Endothelial cell of umbilical vein (primary cell): ENCODE results near the gene ABHD14A. TPM values are rescaled to one million over a fixed set of nuclear protein-coding genes. Genes with fewer than 3 reads are reported as not detected.

Experiments used
- BruUV-seq: library from RNA; stranded (reverse); fragments of 400-500 nt; replicated peaks from 2 replicates; lab custom pipeline; 2021; lab: Mats Ljungman, UMichigan
- CTCF ChIA-PET: fragments of 300-600, 350-600 bp; sonication (Branson Sonifier 250); formaldehyde crosslinking; loops from one replicate; lab custom pipeline; 2021; ENCODE audit warnings: antibody characterized with exemption, inconsistent platforms; lab: Charles Lee
- POLR2A ChIA-PET: fragments of 300-600, 350-600 bp; sonication (Branson Sonifier 250); formaldehyde crosslinking; loops from one replicate; lab custom pipeline; 2021; ENCODE audit warnings: antibody characterized with exemption, inconsistent platforms; lab: Charles Lee
- DNase-seq: peaks from one replicate; pipeline ENCODE4 v3.0.0-alpha.2; 2011; ENCODE audit warnings: low read depth, low spot score
- FAIRE-seq: peaks from 2 replicates; lab custom pipeline; 2011; peaks lifted over from hg19 to GRCh38; lab: Jason Lieb, UNC
- H2AFZ ChIP-seq: 2 replicates; pipeline ENCODE4 v1.6.0; 2012; ENCODE audit warnings: low read depth, low read length, control low read depth, inconsistent platforms
- H3K27ac ChIP-seq: 2 replicates; pipeline ENCODE4 v1.5.1; 2011; ENCODE audit warnings: low read depth, mild to moderate bottlenecking, control low read depth, low read length, moderate library complexity; ENCODE audit not compliant: insufficient read depth
- H3K27me3 ChIP-seq, 2 experiments: 2 replicates each; pipeline versions ENCODE4 v1.6.0 to v1.6.1; 2011; ENCODE audit warnings: low read length in 2 of 2, mixed read lengths in 1 of 2; ENCODE audit not compliant: control insufficient read depth in 2 of 2, insufficient read depth in 2 of 2
- H3K36me3 ChIP-seq, 2 experiments: 2 replicates in 1 of 2; 3 replicates in 1 of 2; pipeline ENCODE4 v1.5.1; 2011; ENCODE audit warnings: low read length in 2 of 2, mild to moderate bottlenecking in 1 of 2, moderate library complexity in 1 of 2; ENCODE audit not compliant: control insufficient read depth in 2 of 2, insufficient read depth in 2 of 2; ENCODE audit errors: extremely low read depth in 1 of 2
- H3K4me1 ChIP-seq: 3 replicates; pipeline ENCODE4 v1.5.1; 2011; ENCODE audit warnings: mild to moderate bottlenecking, low read length; ENCODE audit not compliant: control insufficient read depth, insufficient read depth; ENCODE audit errors: extremely low read depth
- H3K4me2 ChIP-seq: 2 replicates; pipeline ENCODE4 v1.6.1; 2011; ENCODE audit warnings: low read length, control low read depth, mixed read lengths; ENCODE audit not compliant: insufficient read depth
- H3K4me3 ChIP-seq, 3 experiments: fragments of 200-600 bp in 1 of 3; sonication (generic), shearing (Covaris generic) in 1 of 3; replicated peaks in 1 of 3; 2 replicates each; pipeline ENCODE4 v1.5.1; 2011 to 2016; ENCODE audit warnings: control low read depth in 3 of 3, low read length in 3 of 3, mild to moderate bottlenecking in 2 of 3, inconsistent platforms in 1 of 3, low read depth in 1 of 3, moderate library complexity in 1 of 3; ENCODE audit not compliant: insufficient read depth in 1 of 3
- H3K79me2 ChIP-seq: 2 replicates; pipeline ENCODE4 v1.6.0; 2012; ENCODE audit warnings: low read length, inconsistent platforms; ENCODE audit not compliant: control insufficient read depth, insufficient read depth
- H3K9ac ChIP-seq: replicated peaks from 2 replicates; pipeline ENCODE3; 2011; ENCODE audit warnings: low read length, control low read depth; ENCODE audit not compliant: insufficient read depth; ENCODE audit errors: extremely low read depth
- H3K9me1 ChIP-seq: replicated peaks from 3 replicates; pipeline ENCODE4 v1.6.0; 2011; ENCODE audit warnings: mild to moderate bottlenecking, low read length; ENCODE audit not compliant: control insufficient read depth, insufficient read depth; ENCODE audit errors: extremely low read depth
- H3K9me3 ChIP-seq: replicated peaks from 2 replicates; pipeline ENCODE4 v1.5.1; 2012; ENCODE audit warnings: low read length, inconsistent platforms; ENCODE audit not compliant: control insufficient read depth, insufficient read depth
- H4K20me1 ChIP-seq: replicated peaks from 2 replicates; pipeline ENCODE3; 2011; ENCODE audit warnings: mild to moderate bottlenecking, low read length; ENCODE audit not compliant: control insufficient read depth, insufficient read depth; ENCODE audit errors: extremely low read depth
- CTCF ChIP-seq, 2 donors: IDR thresholded peaks; 1 replicate in 1 of 2; 2 replicates in 1 of 2; pipeline ENCODE4 v1.5.1; 2011; ENCODE audit warnings: low read length in 2 of 2, mild to moderate bottlenecking in 2 of 2, moderate library complexity in 2 of 2, control low read depth in 1 of 2, inconsistent platforms in 1 of 2, low read depth in 1 of 2; ENCODE audit not compliant: insufficient read depth in 1 of 2; ENCODE audit errors: extremely low read depth in 1 of 2
- EZH2 ChIP-seq: IDR thresholded peaks from 2 replicates; pipeline ENCODE4 v1.6.1; 2012; ENCODE audit warnings: borderline replicate concordance, low read depth, mild to moderate bottlenecking, moderate library complexity, low read length, inconsistent platforms; ENCODE audit not compliant: severe bottlenecking
- FOS ChIP-seq: IDR thresholded peaks from 2 replicates; pipeline ENCODE4 v1.6.1; 2011; ENCODE audit warnings: mild to moderate bottlenecking, low read length, moderate library complexity, borderline replicate concordance; ENCODE audit not compliant: insufficient read depth
- GATA2 ChIP-seq: IDR thresholded peaks from 2 replicates; pipeline ENCODE4 v1.7.0; 2011; ENCODE audit warnings: low read depth, mild to moderate bottlenecking, moderate library complexity, mixed read lengths, low read length; ENCODE audit not compliant: insufficient read length, insufficient read depth
- JUN ChIP-seq: IDR thresholded peaks from 2 replicates; pipeline ENCODE4 v1.6.1; 2011; ENCODE audit warnings: borderline replicate concordance, low read depth; ENCODE audit not compliant: insufficient read length, insufficient read depth
- MYC ChIP-seq: IDR thresholded peaks from one replicate; pipeline ENCODE4 v1.6.1; 2011; ENCODE audit warnings: mild to moderate bottlenecking, low read depth, low read length
- POLR2A ChIP-seq: IDR thresholded peaks from 2 replicates; pipeline ENCODE4 v1.6.1; 2012; ENCODE audit warnings: low read depth, mild to moderate bottlenecking, control low read depth, low read length
- POLR2AphosphoS5 ChIP-seq: IDR thresholded peaks from 2 replicates; pipeline ENCODE4 v1.6.1; 2012; ENCODE audit warnings: low read depth, mild to moderate bottlenecking, control low read depth, low read length, moderate library complexity; ENCODE audit not compliant: insufficient read depth
- dilution Hi-C: fragments of 300-500 bp; cut with MboI; formaldehyde crosslinking; loops from one replicate; pipeline ENCODE4 v1.15.0; 2019; ENCODE audit warnings: low sequenced_read_pairs; ENCODE audit not compliant: extremely low pct_ligation_motif_present
- intact Hi-C: fragments of 100-400 bp; cut with micrococcal nuclease; formaldehyde crosslinking; loops from one replicate; pipeline ENCODE4 v1.10.0; 2022
- polyA plus RNA-seq, 4 experiments: library from polyadenylated mRNA; depleted of rRNA in 3 of 4; stranded (reverse) in 3 of 4; unstranded in 1 of 4; fragments of >200 nt; gene quantifications; 2 replicates each; pipeline versions ENCODE4 v1.2.1 to v1.2.3, GENCODE V29; 2011 to 2012; ENCODE audit warnings: missing spikeins in 1 of 4
- total RNA-seq: library from RNA; stranded (reverse); gene quantifications from 2 replicates; pipeline ENCODE4 v1.2.3, GENCODE V29; 2021
- TF ChIP-seq, protein P1 (sequence below): IDR thresholded peaks from 2 replicates; pipeline ENCODE4 v1.6.1; 2011; ENCODE audit not compliant: insufficient read depth, insufficient read length

The ABHD14A gene
- total and polyA plus RNA-seq, 2 donors (not counting 3 experiments of a cell fraction or from before 2014, with no cell fraction given) = 6.6 to 23.7 TPM

- dilution Hi-C loops (no loop called here), intact Hi-C loops (no loop called here)
- Histone ChIP-seq H3K9ac (no peak overlapping the region), H2AFZ (no peak overlapping the region), H3K9me1 (no peaks in the 10 kb centered on the region), H3K4me1 (peaks cover 4% of the 10 kb centered on the region), H4K20me1 (no peaks in the 10 kb centered on the region), H3K27ac (no peak overlapping the region), H3K4me3 (no peak overlapping the region), H3K9me3 (no peaks in the 10 kb centered on the region), H3K27me3 (no peaks in the 10 kb centered on the region), H3K36me3 (peaks cover 0 to 2% of the 10 kb centered on the region in 2 experiments), H3K79me2 (no peaks in the 10 kb centered on the region), H3K4me2 (no peak overlapping the region)
- TF ChIP-seq FOS (no peak), EZH2 (no peak), POLR2A (no peak), POLR2AphosphoS5 (no peak), CTCF (IDR thresholded peaks at IDR 0.05; ENCODE audit: extremely low read depth in 1 of 2, insufficient read depth in 1 of 2, low read depth in 1 of 2, low read length in 2 of 2) (no peak), MYC (no peak), GATA2 (no peak), JUN (no peak)
- TF ChIP-seq, protein P1, sequence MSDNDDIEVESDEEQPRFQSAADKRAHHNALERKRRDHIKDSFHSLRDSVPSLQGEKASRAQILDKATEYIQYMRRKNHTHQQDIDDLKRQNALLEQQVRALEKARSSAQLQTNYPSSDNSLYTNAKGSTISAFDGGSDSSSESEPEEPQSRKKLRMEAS = no peak
- no TSS peak for BruUV-seq
- FAIRE-seq (no peak), DNase-seq (no peak)
- ChIA-PET POLR2A (interaction anchor here (0.7 kb wide), 1 partner anchor 14 kb away, joined by 6 read pairs; no protein-coding TSS in a partner anchor), CTCF (interaction anchor here (1.1 to 4.1 kb wide), 2 partner anchors 10 to 12 kb away, joined by 5 to 20 read pairs; partner anchors contain the start of genes ABHD14A and ABHD14B)
Measured at GRCh38 chr3:51962854-51963530, 11.9 kb upstream of the ABHD14A start.
